ENCODE data around the gene PPP2R5A. TPM values are rescaled to one million over a fixed set of nuclear protein-coding genes. Genes with fewer than 3 reads are reported as not detected.

PPP2R5A gene
- 25.1 and 37.1 TPM in 2 replicates for total RNA-seq

GRCh38 chr1:212284744-212285684, at the start of gene PPP2R5A:
PPP2R5A (plus strand) TSS chr1:212285410; CDS start chr1:212286111, 701 bp downstream.
- DNase-seq (ENCODE audit: low read depth in 2 of 2): peak; percentile 100

GRCh38 chr1:212235857-212236256, 49.4 kb upstream of the PPP2R5A start:
- no peak for DNase-seq (ENCODE audit: low read depth in 2 of 2)

GRCh38 chr1:212236664-212237220, 48.5 kb upstream of the PPP2R5A start:
- no peak for DNase-seq (ENCODE audit: low read depth in 2 of 2)

DNA sequence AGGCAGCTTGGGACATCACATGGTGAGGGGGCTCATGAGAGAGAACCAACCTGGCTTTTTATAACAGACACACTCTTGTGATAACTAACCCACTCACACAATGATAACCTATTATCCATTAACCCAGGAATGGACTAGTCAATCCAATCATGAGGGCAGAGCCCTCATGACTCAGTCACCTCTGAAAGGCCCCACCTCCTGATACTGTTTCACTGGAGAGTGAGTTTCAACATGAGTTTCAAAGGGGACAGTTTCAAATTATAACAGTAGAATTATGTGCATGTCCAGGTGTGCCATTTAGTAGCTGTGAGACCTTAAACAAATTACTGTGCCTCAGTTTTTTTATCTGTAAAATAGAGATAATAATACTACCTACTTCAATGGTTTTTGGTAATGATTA, 47.6 kb upstream of the PPP2R5A start:
- DNase-seq (ENCODE audit: low read depth in 2 of 2): no peak

DNA sequence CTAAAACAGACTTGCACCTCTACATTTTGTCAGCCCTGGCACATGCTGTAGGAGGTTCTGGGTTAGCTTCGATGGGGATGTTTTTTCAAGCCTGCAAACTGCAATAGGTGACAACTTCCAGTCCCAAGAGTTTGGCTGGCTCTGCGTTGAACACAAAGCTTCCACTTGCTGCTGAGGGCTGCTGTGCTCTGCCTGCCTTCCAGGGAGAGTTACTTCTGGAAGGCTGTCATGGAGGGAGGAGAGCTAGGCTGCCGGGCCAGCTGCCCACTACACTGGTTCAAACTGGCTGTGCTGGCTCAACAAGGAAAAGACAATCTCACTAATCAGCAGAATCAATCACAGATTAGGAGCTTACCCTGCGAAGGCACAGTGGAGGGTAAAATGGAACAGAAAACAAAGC, 46.7 kb upstream of the PPP2R5A start:
- peak in 1 of 2 donors; percentile 24 for DNase-seq (ENCODE audit: low read depth in 2 of 2)

DNA sequence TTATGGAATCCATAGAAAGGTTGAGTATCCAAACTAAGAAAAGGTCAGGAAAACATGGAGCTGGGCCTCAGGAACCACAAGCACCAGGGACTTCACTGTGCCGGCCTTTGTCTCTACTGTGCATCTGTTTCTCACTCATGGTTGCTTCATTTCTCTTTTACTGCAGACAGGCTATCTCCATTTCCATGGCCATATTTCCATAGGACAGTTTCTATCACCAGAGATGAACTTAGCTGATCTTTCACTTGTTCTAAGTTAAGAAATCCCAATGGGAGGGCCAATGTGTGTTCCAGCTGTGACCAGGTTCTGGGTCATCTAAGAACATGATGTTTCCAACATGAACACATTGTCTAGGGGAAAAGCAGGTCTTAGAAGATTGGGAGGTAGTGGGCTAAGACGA, 43.7 kb upstream of the PPP2R5A start:
- peak in 1 of 2 donors; percentile 18 for DNase-seq (ENCODE audit: low read depth in 2 of 2)

GRCh38 chr1:212241957-212242287, 43.3 kb upstream of the PPP2R5A start:
- no peak for DNase-seq (ENCODE audit: low read depth in 2 of 2)

GRCh38 chr1:212242288-212242984, 42.8 kb upstream of the PPP2R5A start:
- peak; percentile 64 to 85 for DNase-seq (ENCODE audit: low read depth in 2 of 2)

DNA sequence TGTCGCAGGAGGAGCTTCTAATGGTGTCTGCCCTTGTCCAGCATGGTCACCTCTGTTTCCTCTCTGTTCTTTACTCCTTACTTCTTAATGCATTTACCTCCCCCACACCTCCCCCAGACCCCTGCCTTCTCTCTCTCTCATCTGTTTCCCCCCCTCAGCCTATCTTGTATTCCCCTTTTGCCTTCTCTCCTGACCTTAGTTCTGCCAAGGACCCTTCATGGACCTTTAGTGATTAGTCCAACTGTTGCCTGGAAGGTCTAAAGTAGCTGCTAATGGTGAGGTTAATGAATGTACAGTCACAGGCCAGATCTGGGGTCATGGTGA, 42.3 kb upstream of the PPP2R5A start:
- no peak for DNase-seq (ENCODE audit: low read depth in 2 of 2)

DNA sequence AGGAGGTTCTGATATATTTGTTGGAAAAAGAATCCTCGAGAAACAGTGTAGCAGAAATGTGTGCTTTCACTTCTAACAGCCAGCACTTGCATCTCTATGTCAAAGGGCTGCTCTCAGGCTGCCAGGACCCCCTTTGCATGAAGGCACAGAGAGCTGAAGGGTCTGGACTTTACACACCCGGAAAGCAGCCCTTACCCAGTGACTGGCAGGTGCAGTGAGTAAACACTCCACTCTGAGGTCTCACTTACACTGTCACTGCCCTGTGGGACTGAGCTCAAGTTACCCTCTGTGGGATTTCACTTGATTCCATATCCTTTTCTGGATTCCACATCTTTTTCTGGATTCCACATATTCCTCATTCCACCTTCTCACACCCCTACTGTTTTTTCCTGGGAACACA, 40.8 kb upstream of the PPP2R5A start:
- DNase-seq (ENCODE audit: low read depth in 2 of 2): no peak

- DNase-seq (ENCODE audit: low read depth in 2 of 2): peak; percentile 68 to 69
These were observed 38.0 kb upstream of the PPP2R5A start for GRCh38 chr1:212247179-212247721.

- DNase-seq (ENCODE audit: low read depth in 2 of 2): no peak
These were observed 37.2 kb upstream of the PPP2R5A start for GRCh38 chr1:212247988-212248387.

DNA sequence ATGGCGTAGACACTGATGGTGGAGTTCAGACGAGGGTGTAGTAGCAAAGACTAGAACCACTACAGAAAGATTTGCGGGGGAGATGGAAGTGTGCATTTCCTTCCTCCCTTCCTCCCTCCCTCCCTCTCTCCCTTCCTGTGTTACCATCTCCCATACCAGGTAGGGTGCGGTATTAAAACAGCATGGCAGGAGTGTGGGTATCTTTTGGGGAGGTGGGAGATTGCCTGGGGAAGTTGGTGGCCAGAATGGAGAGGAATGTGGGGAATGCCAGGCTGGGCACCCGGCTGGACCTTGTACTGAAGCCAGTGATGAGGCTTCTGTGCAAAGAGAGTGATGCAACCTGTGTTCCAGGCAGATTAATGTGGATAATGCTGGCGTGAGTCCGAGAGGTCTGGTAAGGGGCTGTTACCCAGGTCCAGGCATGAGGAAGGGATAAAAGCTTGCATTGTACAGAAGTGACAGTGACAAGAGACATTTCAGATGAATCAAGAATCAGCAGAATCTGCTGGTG, 30.3 kb upstream of the PPP2R5A start:
- DNase-seq (ENCODE audit: low read depth in 2 of 2): peak in 1 of 2 donors; percentile 56

DNA sequence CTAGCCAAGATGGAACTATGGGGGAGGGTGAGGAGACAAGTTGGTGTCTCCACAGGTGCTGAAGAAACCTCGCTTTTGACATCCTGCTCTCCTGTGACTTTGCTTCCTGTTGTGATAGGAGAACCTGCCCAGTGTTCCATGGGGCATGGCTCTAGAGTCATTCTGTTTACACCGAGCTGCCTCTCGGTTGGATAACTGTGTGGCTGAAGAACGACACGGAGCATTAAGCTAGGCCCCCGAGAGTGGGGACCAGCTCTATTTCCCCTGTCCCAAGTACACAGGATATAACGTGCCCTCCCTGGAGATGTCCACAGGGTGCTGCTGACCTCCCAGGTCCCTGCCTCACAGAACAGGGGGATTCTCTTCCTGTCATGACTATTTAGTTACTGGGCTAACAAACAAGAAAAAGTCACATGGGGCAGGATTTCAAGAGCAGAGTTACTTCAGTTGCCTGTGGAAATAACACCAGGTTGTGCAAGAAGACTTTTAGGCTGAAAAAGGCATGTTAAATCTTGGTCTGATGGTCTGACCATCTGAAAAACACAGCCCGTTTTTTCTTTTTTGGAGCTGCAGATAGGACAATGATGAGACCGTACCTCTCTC, 29.4 kb upstream of the PPP2R5A start:
- peak in 1 of 2 donors; percentile 36 for DNase-seq (ENCODE audit: low read depth in 2 of 2)

DNA sequence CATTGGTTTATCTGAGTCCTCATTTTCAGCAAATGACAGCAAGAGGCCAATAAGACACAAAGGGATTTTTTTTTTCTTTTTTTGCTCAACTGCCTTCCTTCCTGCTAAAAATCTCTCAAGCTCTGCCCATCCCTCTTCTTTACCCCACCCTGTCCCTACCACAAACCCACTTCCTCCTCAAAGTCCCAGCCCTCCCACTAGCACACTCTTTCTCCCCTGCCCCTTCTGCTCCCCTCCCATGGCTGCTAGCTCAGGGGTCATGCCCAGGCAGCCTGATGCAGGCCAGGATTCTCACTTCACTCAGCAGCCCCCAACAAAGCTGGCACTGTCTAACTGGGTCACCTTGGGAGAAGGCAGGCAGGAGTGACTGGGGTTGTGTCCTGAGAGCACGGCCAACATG, 28.8 kb upstream of the PPP2R5A start:
- no peak for DNase-seq (ENCODE audit: low read depth in 2 of 2)

DNA sequence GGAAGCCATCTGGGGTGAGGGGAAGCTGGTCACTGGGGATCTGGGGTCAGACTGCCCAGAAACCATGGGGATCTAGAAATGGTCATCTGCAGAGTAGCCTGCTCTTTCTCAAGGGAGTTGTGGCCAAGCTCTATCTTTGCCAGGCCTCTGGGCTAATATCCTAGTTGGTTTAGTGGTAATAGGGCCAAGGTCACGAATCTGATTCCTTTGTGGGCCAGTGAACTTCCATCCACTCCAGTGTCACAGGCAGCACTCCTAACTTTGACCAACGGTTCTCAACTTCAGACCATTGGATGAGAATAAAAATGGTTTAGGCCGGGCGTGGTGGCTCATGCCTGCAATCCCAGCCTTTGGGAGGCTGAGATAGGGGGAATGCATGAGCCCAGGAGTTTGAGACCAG, 28.1 kb upstream of the PPP2R5A start:
- no peak for DNase-seq (ENCODE audit: low read depth in 2 of 2)

DNA sequence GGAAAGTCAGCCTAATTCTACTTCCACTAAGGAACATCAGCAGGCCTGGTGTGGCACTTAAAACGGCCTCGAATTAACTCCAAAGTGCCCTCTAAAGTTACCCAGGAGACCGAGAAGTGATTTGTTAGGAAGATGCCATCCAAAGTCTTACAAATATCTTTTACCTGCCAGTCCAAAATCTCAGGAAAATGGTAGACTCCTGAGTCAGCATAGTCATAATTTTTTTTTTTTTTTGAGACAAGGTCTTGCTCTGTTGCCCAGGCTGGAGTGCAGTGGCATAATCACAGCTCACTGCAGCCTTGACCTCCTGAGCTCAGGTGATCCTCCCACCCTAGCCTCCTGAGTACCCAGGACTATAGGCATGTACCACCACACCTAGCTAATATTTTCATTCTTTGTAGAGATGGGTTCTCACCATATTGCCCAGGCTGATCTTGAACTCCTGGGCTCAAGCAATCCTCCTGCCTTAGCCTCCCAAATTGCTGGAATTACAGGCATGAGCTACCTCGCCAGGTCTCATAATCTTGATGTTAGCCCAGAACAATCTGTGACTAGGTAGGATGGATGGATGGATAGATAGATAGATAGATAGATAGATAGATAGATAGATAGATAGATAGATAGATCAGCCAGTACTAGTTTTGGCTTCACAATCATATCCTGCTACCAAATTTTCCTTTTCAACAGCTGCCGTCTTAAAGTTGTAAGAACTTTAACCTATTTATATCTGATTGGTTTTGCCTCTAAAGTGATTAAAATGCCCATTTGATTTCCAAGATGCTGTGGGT, 25.3 kb upstream of the PPP2R5A start:
- DNase-seq (ENCODE audit: low read depth in 2 of 2): no peak

DNA sequence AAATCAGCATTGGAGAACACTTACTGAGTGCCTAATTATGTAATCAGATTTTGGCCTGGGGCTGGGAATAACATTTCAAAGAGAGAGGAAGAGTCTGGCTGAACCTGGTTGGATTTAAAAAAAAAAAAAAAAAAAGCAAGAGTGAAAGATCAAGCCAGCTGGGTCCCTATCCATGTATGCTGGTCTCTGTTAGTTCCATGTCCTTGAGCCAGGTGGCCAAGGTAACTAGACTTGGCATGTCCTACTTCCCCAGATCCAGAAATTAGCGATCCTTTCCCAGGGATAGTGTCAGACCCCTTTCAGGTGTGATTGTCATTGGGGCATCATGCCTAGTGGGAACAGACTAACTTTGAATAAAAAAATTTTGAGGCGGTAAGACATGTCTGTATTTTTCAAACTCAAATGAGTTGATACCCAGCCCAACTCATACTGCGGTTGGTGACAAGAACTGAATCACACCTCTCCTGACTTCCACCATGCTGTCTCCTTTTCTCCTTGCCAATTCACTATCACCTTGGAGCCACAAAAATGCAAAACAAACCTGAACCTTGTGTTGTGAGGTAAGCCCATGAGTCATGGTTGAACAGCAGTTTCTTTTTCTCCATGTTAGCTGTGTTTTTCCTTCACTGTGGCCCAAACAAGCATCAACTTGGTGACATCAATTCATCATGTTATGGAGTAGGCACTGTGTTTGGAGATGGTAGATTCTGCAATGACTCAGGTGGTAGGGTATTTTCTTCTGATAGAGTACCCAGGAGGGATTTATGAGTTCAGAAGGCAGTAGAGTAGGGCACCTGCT, 24.5 kb upstream of the PPP2R5A start:
- no peak for DNase-seq (ENCODE audit: low read depth in 2 of 2)

DNA sequence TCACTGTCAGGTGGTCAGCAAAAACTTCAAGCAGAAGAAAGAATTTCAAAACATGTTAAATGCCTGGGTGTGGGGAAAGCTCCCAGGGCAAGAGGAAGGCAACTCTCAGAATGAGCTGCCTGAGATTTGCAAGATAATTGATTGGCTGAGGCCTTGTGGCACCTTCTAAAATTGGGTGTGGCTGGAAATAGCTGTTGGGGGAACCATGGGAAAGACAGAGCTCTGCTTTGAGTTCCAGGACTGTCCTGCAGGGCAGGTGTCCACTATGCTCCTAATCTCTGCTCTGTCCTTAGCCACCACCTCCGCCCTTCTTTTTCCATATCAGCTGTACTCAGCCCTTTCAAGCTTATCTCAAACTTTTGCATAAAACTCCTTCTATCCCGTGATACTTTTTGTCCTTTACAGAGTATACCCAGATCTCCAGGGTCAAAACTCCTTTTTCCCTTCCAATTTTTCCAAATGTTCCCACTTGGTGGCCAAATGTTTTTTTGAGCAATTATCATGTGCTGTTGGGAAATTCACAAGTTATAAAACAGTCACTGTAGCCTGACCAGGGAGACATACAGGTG, 23.8 kb upstream of the PPP2R5A start:
- DNase-seq (ENCODE audit: low read depth in 2 of 2): no peak

GRCh38 chr1:212267017-212267416, 18.2 kb upstream of the PPP2R5A start:
- no peak for DNase-seq (ENCODE audit: low read depth in 2 of 2)
